Esophagus muscularis mucosa (tissue), 4 donors: Measurements from ENCODE around the gene CHFR. TPM values are rescaled to one million over a fixed set of nuclear protein-coding genes. Genes with fewer than 3 reads are reported as not detected.

Source experiments
- DNase-seq: peaks from one replicate; pipeline ENCODE4 v3.0.0-alpha.2; 2017; ENCODE audit errors: extremely low spot score
- H3K27ac ChIP-seq, 4 donors: fragments of 200-600 bp; sonication (generic); replicated peaks in 1 of 4; 1 replicate in 3 of 4; 2 replicates in 1 of 4; pipeline ENCODE4 v1.5.1; 2016 to 2019; ENCODE audit warnings: mild to moderate bottlenecking in 1 of 4
- H3K27me3 ChIP-seq, 4 donors: fragments of 200-600 bp; sonication (generic); one replicate each; pipeline versions ENCODE4 v1.5.1 to v1.6.0; 2016 to 2019
- H3K36me3 ChIP-seq, 4 donors: fragments of 200-600 bp; sonication (generic); one replicate each; pipeline ENCODE4 v1.5.1; 2016 to 2019
- H3K4me1 ChIP-seq, 4 donors: fragments of 200-600 bp; sonication (generic); one replicate each; pipeline ENCODE4 v1.5.1; 2016 to 2019
- H3K4me3 ChIP-seq, 4 donors: fragments of 200-600 bp; sonication (generic); 1 replicate in 2 of 4; 2 replicates in 2 of 4; pipeline ENCODE4 v1.5.1; 2016 to 2019; ENCODE audit warnings: mild to moderate bottlenecking in 4 of 4, moderate library complexity in 1 of 4
- H3K9me3 ChIP-seq, 4 donors: fragments of 200-600 bp; sonication (generic); 1 replicate in 3 of 4; 2 replicates in 1 of 4; pipeline ENCODE4 v1.5.1; 2016 to 2019
- EP300 ChIP-seq: sonication (generic); formaldehyde crosslinking; IDR thresholded peaks from one replicate; pipeline ENCODE4 v1.6.1; 2017; ENCODE audit warnings: antibody characterized with exemption
- POLR2A ChIP-seq: fragments of 450-650 bp; IDR thresholded peaks from one replicate; pipeline ENCODE4 v1.6.1; 2017; ENCODE audit warnings: antibody characterized with exemption, moderate library complexity, mild to moderate bottlenecking, low read depth
- POLR2AphosphoS5 ChIP-seq, 2 donors: sonication (generic); formaldehyde crosslinking; IDR thresholded peaks; one replicate each; pipeline ENCODE4 v1.6.1; 2017; ENCODE audit warnings: antibody characterized with exemption in 2 of 2
- WGBS: methylation state at CpG from one replicate; pipeline ENCODE4 v1.1.5; 2018; 5-methylcytosine and 5-hydroxymethylcytosine counted together
- intact Hi-C: fragments of 100-400 bp; cut with DNase I; formaldehyde crosslinking; loops from one replicate; pipeline ENCODE4 v1.15.1; 2023
- total RNA-seq, 4 donors: library from RNA; depleted of rRNA; stranded (reverse); fragments of >200 nt; gene quantifications; one replicate each; pipeline versions ENCODE4 v1.1.0 to v1.2.1, GENCODE V29; 2016
- TF ChIP-seq, protein P1 (sequence below), 3 experiments: fragments of 200-600 bp in 2 of 3; fragments of 450-650 bp in 1 of 3; sonication (generic) in 2 of 3; IDR thresholded peaks; one replicate each; pipeline ENCODE4 v1.5.1; 2017 to 2019; ENCODE audit warnings: antibody characterized with exemption in 3 of 3, mild to moderate bottlenecking in 2 of 3, moderate library complexity in 1 of 3

The CHFR gene
- total RNA-seq, 4 donors from 2014 or later: 35.7 to 41.7 (median 40.0) TPM

DNA sequence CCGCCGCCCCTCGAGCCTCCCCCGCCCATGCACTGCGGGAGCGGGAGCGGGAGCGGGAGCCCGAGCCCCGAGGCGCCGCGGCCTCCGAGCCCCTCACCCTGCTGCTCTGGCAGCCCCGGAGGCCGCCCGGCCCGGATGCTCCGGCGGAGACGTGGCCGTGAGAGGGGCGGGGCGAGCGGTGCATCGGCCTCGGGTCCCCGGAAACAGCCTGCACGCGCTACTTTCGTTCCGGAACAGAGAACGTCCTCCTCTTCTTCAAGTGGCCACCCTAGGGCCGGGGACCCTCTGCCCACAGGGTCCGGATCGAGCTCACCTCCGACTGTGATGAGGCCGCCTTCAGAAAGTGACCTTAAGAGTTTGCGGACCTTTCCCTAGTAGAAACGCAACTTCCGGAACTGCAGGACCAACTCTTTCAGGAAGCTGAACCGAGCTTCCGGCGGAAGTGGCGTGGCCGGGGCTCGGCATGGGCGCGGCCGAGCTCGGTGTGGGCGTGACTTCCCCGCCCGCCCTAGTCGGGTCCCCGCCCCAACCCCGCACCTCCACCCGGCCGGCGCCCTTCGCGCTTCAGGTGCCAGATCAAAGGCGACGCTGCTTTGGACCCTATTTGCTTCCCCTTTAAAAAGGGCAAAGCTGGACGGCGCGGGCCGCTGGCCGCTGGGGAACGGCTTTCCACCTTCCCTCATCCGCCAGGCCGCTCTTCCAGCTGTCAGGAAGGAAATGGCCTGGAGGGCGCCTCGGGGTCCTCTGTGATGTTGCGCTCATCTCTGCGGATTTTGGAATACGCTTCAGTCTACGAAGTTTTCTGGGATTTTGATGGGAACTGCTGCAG is 58.5 kb downstream of the CHFR start, which contains the start of gene GOLGA3:
Gene GOLGA3 (minus strand): TSS at position 164 of the 829 bp plus-strand sequence. CDS start 6,741 bp downstream, outside the sequence.
- peak within 1 kb of the TSS; percentile 94 to 99 (median 94) for H3K27ac ChIP-seq
- intact Hi-C loops: loop anchor here (5.0 kb wide), 2 partner anchors 67 to 73 kb away; partner anchors contain the start of gene ANKLE2
- peaks cover 5 to 49% (median 34%) of the 10 kb centered on the region in 4 donors for H3K36me3 ChIP-seq
- no peaks in the 10 kb centered on the region for H3K27me3 ChIP-seq
- peak within 1 kb of the TSS; percentile 75 to 99 (median 83) for H3K4me3 ChIP-seq
- H3K4me1 ChIP-seq: peaks cover 13 to 36% (median 29%) of the 10 kb centered on the region in 4 donors
- WGBS: 12% methylated on average over 9 of the region's 78 CpGs
- no peaks in the 10 kb centered on the region for H3K9me3 ChIP-seq
- DNase-seq: peak; percentile 98
- no peak for TF ChIP-seq EP300
- peak; percentile 16 for TF ChIP-seq POLR2A
- peak; percentile 81 for TF ChIP-seq POLR2AphosphoS5 (IDR thresholded peaks at IDR 0.05)
- TF ChIP-seq, protein P1, sequence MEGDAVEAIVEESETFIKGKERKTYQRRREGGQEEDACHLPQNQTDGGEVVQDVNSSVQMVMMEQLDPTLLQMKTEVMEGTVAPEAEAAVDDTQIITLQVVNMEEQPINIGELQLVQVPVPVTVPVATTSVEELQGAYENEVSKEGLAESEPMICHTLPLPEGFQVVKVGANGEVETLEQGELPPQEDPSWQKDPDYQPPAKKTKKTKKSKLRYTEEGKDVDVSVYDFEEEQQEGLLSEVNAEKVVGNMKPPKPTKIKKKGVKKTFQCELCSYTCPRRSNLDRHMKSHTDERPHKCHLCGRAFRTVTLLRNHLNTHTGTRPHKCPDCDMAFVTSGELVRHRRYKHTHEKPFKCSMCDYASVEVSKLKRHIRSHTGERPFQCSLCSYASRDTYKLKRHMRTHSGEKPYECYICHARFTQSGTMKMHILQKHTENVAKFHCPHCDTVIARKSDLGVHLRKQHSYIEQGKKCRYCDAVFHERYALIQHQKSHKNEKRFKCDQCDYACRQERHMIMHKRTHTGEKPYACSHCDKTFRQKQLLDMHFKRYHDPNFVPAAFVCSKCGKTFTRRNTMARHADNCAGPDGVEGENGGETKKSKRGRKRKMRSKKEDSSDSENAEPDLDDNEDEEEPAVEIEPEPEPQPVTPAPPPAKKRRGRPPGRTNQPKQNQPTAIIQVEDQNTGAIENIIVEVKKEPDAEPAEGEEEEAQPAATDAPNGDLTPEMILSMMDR (IDR thresholded peaks at IDR 0.05): peak in 1 of 3 experiments; percentile 22

DNA sequence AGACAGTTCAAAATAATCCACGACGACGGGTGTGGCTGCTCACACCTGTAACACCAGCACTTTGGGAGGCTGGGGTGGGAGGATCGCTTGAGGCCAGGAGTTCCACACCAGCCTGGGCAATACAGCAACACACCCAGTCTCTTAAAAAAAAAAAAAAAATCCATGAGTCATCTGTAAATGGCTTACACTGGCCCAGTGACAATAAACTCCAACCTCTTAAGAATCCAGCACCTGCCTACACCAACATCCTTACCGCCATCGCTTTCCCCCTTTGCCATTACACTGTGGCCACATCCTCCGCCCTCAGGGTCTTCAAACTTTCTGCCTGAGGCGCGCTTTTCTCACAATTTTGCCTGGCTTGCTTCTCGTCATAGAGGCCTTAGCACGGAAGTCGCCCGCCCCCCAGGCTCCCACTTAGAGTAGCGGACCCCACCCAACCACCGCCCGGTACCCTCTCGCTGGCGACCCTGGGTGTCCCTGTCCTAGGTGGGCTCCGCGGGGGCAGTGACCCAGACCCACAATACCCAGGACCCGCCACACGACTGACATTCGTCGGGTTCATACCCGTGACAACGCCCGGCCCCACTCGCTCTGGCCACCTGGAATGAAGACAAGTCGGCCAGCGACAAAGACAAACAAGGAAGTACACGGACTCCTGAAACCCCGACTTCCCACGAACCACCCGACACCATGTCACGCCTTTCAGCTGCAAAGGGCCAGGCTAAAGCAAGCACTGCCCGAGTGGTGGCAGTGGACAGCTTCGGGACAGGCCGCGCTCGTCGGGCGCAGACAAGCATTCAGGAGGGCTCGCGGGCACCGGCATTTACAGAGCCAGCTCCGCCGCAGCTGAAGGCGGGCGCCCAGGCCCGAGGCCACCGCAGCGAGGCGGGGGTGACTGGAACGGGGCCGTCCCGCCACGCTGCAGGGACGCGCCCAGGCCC is 59.4 kb downstream of the CHFR start:
- intact Hi-C loops: loop anchor here (5.0 kb wide), 2 partner anchors 66 to 74 kb away; partner anchors contain the start of gene ANKLE2
- DNase-seq: no peak

DNA sequence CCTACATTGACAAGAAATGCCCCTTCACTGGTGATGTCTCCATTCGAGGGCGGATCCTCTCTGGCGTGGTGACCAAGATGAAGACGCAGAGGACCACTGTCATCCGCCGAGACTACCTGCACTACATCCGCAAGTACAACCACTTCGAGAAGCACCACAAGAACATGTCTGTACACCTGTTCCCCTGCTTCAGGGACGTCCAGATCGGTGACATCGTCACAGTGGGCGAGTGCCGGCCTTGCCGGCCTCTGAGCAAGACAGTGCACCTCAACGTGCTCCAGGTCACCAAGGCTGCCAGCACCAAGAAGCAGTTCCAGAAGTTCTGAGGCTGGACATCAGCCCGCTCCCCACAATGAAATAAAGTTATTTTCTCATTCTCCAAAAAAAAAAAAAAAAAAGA is 61.5 kb downstream of the CHFR start:
- TF ChIP-seq POLR2A: no peak
- no peak for TF ChIP-seq EP300
- no peak for TF ChIP-seq POLR2AphosphoS5 (IDR thresholded peaks at IDR 0.05)
- TF ChIP-seq, protein P1 (IDR thresholded peaks at IDR 0.05): no peak
- no peaks in the 10 kb centered on the region for H3K27me3 ChIP-seq
- WGBS: 89% methylated on average over 15 of the region's 16 CpGs
- no peaks in the 10 kb centered on the region for H3K9me3 ChIP-seq
- H3K4me3 ChIP-seq: no peak overlapping the region
- H3K27ac ChIP-seq: no peak overlapping the region
- peaks cover 15 to 59% (median 35%) of the 10 kb centered on the region in 4 donors for H3K36me3 ChIP-seq
- no peak for DNase-seq
- intact Hi-C loops: loop anchor here (5.0 kb wide), 2 partner anchors 64 to 76 kb away; partner anchors contain the start of gene ANKLE2
- peaks cover 13 to 36% (median 29%) of the 10 kb centered on the region in 4 donors for H3K4me1 ChIP-seq

More for the DNA sequence above, 59.4 kb downstream of the CHFR start:
- TF ChIP-seq, protein P1 (IDR thresholded peaks at IDR 0.05): no peak
- TF ChIP-seq POLR2A (no peak), POLR2AphosphoS5 (IDR thresholded peaks at IDR 0.05) (no peak), EP300 (no peak)
- Histone ChIP-seq H3K27me3 (no peaks in the 10 kb centered on the region), H3K27ac (peak overlapping the region; percentile 94 to 99 (median 94)), H3K4me1 (peaks cover 13 to 36% (median 29%) of the 10 kb centered on the region in 4 donors), H3K9me3 (no peaks in the 10 kb centered on the region), H3K36me3 (peaks cover 5 to 45% (median 27%) of the 10 kb centered on the region in 4 donors), H3K4me3 (peak overlapping the region; percentile 75 to 99 (median 83))
- 25% methylated on average over 22 of the region's 59 CpGs for WGBS

DNA sequence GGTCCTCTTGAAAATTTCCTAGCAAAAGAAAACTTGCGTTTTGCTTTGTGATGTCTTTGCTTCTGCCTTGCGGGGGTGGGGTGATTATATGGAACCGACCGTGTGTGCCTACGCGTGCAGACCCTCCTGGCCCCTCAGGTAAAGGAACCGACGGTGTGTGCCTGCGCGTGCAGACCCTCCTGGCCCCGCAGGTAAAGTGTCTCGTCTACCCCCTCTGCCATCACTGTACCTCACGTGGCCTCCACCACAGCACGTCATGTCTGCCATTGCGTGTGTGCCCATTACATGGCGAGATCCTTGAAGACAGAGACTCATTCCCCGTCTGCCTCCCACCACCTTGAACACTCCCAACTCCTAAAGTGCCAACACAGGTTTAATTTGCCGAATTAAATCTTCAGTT is 62.3 kb downstream of the CHFR start:
- Histone ChIP-seq H3K9me3 (no peaks in the 10 kb centered on the region), H3K27ac (no peak overlapping the region), H3K36me3 (peaks cover 21 to 67% (median 43%) of the 10 kb centered on the region in 4 donors), H3K4me3 (no peak overlapping the region), H3K4me1 (peaks cover 13 to 36% (median 29%) of the 10 kb centered on the region in 4 donors), H3K27me3 (no peaks in the 10 kb centered on the region)
- no peak for DNase-seq
- intact Hi-C loops: loop anchor here (5.0 kb wide), 2 partner anchors 63 to 77 kb away; partner anchors contain the start of gene ANKLE2
- WGBS: 93% methylated on average over 18 of the region's 18 CpGs
- TF ChIP-seq, protein P1 (IDR thresholded peaks at IDR 0.05): no peak
